GM18868 (cell line): ENCODE results near the gene ZCCHC2.
A peak's percentile ranks its signal among the peaks of the same experiment; 100 is the strongest.

ENCODE experiments used
- ATAC-seq: cut with Tn5 transposase; IDR thresholded peaks from one replicate; pipeline ENCODE4 v1.9.1; 2021; ENCODE audit warnings: mild to moderate bottlenecking, moderate library complexity; ENCODE audit not compliant: unreplicated experiment

The ZCCHC2 gene

DNA sequence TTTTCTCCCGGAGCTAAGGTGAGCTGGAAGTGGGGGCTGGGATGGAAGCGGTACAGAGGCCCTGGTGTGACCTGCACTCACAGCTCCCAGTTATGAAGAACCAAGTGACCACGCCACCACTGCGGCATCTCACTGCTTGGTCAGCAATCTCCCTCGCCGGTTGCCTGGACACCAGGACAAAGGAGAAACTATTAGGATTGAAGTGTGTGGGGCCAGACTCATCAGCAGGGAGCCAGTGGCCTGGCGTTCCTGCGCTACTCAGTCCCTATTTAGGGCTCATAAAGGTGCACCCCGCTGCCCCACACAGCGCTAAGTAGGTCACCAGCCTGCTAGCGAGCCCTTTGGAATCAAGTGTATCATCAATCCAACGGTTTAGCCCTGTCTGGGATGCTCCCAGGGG, 82.9 kb downstream of the ZCCHC2 start:
- ATAC-seq, result no peak

DNA sequence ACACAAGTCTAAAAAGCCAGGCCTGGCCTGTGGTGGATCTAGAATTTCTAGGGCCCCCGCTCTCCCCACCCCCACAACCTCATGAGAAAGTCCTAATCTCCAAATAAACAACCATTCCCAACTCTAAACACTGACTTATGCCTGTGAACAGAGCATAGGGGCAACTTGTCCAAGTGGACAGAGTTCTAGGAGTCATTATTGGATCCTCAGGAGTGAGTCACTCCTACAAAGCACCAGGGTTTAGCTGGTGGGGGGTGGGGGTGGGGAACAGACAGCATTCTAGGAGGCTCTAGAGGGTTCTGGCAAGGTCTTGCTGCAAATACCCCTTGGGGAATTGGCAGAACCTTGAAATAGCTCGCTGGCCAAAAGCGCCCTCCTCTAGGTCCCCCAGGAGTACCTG, 83.3 kb downstream of the ZCCHC2 start:
- no peak for ATAC-seq

DNA sequence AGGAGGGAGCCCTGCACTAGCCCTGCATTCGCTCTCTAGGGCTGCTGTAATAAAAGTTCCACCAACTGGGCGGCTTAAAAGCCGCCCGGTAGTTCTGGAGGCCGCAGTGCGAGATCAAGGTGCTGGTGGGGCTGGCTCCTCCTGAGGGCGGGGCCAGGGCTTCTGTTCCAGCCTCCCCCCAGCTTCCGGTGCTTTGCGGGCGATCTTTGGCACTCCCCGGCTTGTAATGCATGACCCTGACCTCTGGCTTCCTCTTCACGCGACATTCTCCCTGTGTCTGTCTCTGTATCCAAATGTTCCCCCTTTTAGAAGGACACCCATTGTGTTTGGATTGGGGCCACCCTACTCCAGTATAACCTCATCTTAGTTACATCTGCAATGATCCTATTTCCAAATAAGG, 84.5 kb downstream of the ZCCHC2 start:
- no peak for ATAC-seq

DNA sequence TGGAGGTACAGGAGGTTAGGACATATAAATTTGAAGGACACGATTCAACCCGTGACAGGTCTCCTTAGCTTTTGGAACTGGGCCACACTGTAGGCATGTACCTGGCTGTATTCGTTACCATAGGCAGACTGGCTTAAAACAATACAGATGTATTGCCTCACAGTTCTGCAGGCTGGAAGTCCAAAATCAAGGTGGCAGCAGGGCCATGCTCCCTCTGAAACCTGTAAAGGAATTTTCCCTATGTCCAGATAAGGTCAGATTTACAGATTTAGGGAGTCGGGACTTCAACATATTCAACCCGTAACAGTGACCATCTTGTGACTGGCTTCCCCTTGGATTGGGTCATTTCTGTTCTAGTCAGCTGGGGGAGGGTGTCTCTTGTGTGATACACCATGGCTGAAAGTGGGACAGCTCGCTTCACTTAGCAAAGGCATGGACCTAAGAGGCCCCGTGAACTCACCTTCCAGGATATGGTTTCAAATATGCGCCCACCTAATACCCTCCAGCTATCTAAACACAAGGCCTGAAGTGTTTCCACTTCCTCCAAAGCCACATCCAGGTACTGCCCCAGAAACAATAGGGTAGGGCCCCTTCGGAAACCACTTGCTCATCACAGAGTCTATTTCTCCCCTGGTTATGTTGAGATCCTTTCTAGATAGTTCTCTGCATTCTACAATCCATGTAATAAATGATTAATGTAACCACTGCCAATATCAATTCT, 85.0 kb downstream of the ZCCHC2 start:
- ATAC-seq, result no peak

DNA sequence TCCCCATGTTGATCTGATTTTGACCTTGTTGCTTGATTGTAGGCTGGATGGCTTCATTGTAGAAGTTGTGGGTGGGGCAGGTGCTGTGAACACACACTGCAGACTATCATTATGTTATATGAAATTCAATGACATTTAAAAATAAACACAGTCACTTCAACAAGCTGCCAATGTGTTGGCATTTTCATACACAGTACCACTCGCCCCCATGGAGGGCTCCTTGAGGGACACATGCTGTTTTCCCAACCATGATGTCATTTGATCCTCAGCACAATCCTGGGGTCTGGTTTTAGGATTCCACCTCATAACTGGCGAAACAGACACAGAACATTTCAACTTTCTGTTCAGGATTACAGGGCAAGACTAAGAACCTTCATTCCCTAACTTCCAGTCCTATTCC, 86.9 kb downstream of the ZCCHC2 start:
- ATAC-seq, result no peak

DNA sequence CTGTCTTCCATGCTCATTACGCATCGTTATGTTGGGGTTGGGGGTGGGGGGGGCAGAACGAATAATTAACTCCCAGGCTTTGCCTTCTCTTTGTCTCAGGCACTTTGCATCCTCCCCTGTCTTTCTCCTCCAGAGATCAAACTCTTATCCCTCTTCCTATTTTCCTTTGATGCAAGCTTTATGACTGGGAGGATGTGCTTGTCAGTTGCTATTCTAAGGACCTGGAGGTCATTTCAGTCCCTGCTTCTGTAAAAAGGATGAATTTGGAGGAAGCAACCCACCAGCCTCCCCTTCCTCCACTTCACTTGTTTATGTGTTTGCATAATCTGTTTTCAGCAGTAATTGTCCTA, 87.5 kb downstream of the ZCCHC2 start:
- ATAC-seq, result no peak

DNA sequence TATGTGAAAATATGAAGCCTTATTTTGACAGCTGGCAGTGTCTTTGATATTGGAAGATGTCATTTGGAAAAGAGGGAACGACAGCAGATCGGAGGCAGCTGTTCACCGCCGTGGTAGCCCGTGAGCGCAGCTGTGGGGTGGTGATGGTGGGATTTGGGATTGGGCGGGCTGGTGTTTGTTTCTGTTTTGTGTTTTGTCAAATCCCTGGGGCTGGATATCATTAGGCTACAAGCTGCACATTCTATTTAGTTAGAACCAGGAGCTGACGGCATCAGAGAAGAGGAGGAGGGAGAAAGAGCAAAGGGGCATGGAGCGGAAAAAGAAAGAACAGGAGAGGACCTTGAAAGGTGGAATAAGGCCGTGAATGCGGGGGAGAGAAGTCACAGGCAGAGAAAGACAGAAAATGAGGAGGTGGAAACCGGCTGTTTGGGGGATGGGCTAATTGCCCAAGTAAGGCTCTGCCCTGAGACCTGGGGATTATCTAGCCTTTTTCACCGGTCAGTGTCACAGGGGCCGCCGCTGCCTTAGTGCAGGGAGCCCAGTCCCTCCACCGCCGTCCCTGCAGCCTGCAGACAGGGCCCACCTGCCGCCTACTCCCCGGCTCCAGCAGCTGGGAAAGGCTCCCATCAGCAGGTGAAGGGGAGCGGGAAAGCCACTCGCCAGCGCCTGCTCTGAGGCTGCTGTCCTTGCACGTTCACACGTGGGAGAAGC, 88.0 kb downstream of the ZCCHC2 start:
- ATAC-seq, result no peak

DNA sequence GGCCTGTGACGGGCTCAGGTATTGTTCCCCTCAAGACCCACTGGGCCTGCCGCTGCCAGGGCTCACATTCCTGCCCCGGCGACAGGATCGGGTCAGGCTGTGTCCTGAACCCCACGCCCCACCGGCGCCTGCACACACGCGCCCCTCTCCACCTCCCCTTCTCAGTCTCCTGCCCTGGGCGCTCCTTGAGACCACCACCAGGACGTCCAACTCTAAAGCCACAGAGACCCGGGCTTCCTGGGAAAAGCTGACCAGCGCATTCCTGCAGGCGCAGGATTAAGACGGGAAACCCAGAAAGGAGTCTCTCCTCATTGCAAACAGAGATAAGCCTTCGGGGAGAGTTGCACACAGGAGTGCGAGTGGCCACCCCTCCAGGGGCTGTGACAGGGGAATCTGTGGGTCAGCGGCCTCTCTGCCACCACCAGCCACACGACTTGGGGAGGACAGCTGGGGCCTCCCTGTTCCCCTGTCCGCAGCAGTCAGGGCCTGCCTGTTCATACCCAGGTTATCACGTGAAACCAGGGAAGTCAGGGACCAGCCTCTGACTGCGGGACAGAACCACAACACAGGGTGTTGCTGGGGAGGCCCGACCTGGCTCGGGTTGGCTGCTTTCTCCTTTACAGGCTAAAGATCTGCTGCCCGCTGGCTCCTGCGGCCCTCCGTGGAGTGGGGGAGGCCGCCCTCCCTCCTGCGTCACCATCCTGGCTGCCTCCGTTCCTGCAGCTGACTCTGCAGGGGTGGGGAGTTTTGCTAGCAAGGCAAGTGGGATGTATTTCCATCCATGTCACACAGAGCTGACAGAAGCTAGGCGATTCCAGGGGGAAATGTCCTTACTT, 88.8 kb downstream of the ZCCHC2 start:
- no peak for ATAC-seq

DNA sequence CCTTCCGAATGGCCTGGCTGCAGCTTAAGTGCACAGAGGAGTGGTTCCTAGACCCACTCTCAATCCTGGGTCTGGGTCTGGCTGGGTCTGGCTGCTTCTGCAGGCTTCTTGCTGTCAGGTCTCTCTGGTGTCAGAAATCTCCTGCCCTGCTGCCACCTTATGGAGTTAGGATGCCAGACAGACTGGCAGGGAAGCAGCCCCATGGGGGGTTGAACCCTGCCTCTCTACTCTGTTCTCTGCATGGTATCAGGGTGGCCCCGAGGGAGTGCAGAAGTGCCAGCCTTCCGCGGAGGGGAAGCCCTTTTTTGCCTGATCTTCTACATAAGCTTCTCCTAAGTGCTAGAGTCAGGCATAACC, 89.4 kb downstream of the ZCCHC2 start:
- ATAC-seq, result peak; percentile 29

DNA sequence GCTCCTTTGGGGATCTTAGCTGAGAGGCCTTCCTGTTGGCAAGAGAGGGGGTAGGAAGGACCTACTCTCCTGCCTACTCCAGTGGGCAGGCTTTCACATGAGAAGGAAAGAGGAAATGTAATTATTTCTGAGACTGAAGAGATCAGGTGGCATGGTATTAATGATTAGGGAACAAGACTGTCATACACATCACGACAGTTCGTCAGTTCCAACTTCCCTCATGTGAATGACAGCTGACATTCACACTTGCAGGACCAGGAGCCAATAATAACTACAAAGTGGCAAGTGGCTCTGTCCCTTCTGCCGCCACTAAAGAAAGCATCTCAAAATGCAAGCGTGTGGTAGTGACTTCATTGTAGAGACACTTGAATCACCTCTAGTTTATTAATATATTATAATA, 90.0 kb downstream of the ZCCHC2 start:
- ATAC-seq, result peak; percentile 49

DNA sequence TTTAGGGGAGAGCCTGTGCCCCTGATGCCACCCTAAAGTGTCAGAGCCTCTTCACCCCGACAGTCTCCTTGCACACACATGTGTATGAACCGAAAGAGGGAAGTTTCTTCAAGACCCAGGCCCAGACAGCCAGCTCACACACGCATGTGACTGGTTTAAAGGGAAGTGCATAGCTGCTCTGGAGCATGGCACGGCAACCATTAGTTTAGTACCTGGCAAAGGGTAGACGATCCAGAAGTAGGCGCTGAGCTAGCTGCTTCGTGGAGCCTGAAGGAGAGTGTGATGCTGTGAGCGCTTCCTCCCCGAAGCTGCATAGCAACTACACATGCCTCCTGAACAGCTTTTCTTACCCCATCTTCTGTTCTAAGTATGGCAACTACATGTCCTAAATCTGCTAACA, 91.7 kb downstream of the ZCCHC2 start:
- no peak for ATAC-seq

DNA sequence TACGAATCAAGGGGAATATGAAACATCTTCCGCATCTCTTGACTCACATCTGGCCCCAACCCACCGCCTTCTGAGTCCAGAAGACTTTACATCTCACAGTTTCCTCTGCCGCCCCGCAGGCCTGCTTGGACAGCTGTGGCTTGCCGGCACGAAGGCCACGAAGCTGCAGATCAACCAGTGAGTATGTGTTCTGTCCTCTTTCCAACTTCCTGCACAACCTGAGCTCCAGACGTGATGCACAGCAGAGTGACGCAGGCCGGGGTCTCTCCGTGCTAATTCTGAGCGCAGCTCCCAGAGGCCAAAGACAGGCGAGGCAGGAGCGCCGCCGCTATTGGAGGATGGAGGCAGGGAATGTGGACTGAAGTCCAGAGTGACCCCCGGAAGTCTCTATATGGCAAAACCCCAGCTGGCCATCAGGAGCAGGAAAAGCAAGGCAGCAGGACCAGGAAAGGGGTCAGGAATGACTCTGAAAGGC, 93.5 kb downstream of the ZCCHC2 start:
- ATAC-seq, result no peak

DNA sequence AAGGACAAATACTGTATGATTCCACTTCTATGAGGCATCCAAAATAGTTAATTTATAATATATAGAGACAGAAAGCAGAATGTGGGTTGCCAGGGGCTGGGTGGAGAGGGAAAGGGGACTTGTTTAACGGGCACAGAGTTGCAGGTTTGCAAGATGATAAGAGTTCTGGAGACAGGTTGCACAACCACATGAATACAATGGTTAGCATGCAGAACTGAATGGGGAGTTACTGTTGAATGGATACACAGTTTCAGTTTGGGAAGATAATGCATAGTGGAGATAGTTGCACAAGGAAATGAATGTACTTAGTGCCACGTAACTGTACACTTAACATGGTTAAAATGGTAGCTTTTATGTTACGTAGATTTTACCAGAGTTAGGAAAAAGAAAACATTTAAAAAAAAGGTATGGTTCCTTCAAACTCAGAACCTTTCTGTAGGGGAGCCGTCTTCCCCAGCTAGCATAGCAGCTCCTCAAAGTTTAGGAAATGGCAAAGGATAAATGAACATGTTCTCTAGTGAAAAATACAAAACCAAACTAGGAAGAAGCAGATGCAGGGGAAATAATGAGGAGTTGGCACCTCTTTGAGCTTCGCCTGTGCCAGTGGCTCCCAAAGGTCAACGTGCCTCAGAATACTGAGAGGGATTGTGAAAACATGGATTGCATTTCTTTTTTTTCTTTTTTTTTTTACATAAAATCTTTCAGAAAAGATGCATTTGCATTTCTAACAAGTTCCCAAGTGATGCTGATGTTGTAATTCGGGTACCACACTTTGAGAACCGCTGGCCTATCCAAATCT, 95.2 kb downstream of the ZCCHC2 start:
- ATAC-seq, result no peak

DNA sequence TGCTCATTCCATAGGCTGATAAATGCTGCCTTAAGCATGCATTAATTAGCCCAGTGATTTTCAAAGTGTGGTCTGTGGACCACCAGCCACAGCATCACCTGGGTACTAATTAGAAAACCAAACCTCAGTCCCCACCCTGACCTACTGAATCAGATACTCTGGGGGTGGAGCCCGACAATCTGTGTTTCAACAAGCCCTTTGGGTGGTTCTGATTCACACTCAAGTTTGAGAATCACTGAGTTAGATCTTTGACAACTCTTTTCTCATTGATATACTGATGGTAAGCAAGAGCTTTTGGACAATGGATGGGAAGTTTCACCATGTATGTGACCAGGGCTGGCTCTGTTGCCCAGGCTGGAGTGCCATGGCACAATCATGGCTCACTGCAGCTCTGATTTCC, 95.9 kb downstream of the ZCCHC2 start:
- no peak for ATAC-seq

DNA sequence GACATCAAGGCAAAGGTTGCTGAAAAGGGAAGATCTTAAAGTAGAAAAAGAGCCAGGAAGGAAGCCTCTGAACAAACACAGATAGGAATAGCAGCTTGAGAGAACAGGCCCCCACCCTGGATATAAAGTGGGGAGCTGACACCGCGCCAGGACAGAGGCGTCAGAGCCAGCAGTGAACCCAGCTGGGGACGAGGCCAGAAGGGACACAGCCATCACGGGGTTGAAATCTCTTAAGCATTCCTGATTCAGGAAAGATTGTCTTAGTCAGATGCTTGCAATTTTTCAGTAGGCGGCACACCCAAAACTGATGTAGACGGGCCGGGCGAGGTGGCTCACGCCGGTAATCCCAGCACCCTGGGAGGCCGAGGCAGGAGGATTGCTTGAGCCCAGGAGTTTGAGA, 98.7 kb downstream of the ZCCHC2 start:
- no peak for ATAC-seq

DNA sequence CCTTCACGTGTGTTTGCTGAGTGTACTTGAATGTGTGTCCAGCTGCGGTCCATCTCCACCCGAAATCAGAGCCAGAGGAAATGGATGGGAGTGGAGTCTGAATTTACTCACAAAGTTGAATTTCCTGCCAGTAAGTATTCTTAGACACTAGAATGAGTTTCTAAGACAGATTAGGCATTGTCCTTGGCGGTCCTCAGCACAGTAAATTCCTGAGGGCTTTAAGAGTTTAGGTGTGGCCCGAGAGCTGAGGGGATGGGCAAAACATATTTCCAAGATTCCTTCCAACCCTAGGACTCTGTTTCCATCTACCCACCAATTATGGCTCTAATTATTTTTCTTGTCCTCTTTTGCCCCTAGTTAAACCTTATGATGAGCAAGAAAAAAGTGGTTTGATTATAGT, 102.2 kb downstream of the ZCCHC2 start:
- no peak for ATAC-seq
